K562 treated with DMSO at 1 percent for 24 hours (cell line): ENCODE data around the gene APOC4. TPM values are rescaled to one million over a fixed set of nuclear protein-coding genes. Genes with fewer than 3 reads are reported as not detected.

Experiments
- total RNA-seq: library from RNA; unstranded; fragments of 300-600 nt; gene quantifications from 2 replicates; pipeline ENCODE4 v1.2.3, GENCODE V29; 2022; ENCODE audit warnings: low read depth; ENCODE audit not compliant: insufficient read depth

The APOC4 gene
- not detected in 2 replicates for total RNA-seq

GRCh38 chr19:44942067-44942571 is at the start of gene APOC4:
TSS of gene APOC4 (plus strand) at chr19:44942237. CDS start at chr19:44942278, 41 bp downstream.

GRCh38 chr19:44905437-44906160 is 36.4 kb upstream of the APOC4 start, which contains the start of gene APOE:
TSS of gene APOE (plus strand) at chr19:44905796. CDS start at chr19:44906625, 829 bp downstream.

GRCh38 chr19:44914433-44915206 is 27.4 kb upstream of the APOC4 start, which contains the start of gene APOC1:
TSS of gene APOC1 (plus strand) at chr19:44914608. CDS start at chr19:44914892, 284 bp downstream.

GRCh38 chr19:44954649-44955504 is 12.8 kb downstream of the APOC4 start, which contains the start of gene CLPTM1:
TSS of gene CLPTM1 (plus strand) at chr19:44955380. CDS start at chr19:44955396, 16 bp downstream.

Other genes with a start within 250 kb of the APOC4 start
- gene CEACAM16, start 243.1 kb upstream of the APOC4 start, total RNA-seq, result not detected in 2 replicates
- 39.7 and 42.3 TPM in 2 replicates for gene BCL3, start 193.5 kb upstream of the APOC4 start, total RNA-seq
- gene CBLC, start 164.3 kb upstream of the APOC4 start, total RNA-seq, result not detected in 2 replicates
- gene BCAM, start 133.1 kb upstream of the APOC4 start, total RNA-seq, result 7.7 and 8.2 TPM in 2 replicates
- gene NECTIN2, start 95.9 kb upstream of the APOC4 start, total RNA-seq, result 136 and 143 TPM in 2 replicates
- 105 and 129 TPM in 2 replicates for gene TOMM40, start 51.0 kb upstream of the APOC4 start, total RNA-seq
- gene APOE, start 36.4 kb upstream of the APOC4 start, total RNA-seq, result 1,323 and 1,421 TPM in 2 replicates
- 674 and 701 TPM in 2 replicates for gene APOC1, start 27.6 kb upstream of the APOC4 start, total RNA-seq
- not detected in 2 replicates for gene APOC2, start 3.8 kb downstream of the APOC4 start, total RNA-seq
- 95.5 and 102 TPM in 2 replicates for gene CLPTM1, start 13.1 kb downstream of the APOC4 start, total RNA-seq
- gene RELB, start 59.2 kb downstream of the APOC4 start, total RNA-seq, result 36.8 and 40.3 TPM in 2 replicates
- 40.8 and 51.2 TPM in 2 replicates for gene CLASRP, start 96.8 kb downstream of the APOC4 start, total RNA-seq
- 8.4 and 8.7 TPM in 2 replicates for gene ZNF296, start 134.2 kb downstream of the APOC4 start, total RNA-seq
- 47.4 and 55.6 TPM in 2 replicates for gene GEMIN7, start 137.0 kb downstream of the APOC4 start, total RNA-seq
- gene PPP1R37, start 150.9 kb downstream of the APOC4 start, total RNA-seq, result 23.1 and 28.4 TPM in 2 replicates
- 0.63 TPM in 1 of 2 replicates, not detected in the other for gene NKPD1, start 218.7 kb downstream of the APOC4 start, total RNA-seq
- 106 and 116 TPM in 2 replicates for gene TRAPPC6A, start 236.0 kb downstream of the APOC4 start, total RNA-seq
- 30.7 and 40.1 TPM in 2 replicates for gene BLOC1S3, start 236.5 kb downstream of the APOC4 start, total RNA-seq